ENCODE measurements around the gene DPP10.

The DPP10 gene

GRCh38 chr2:114610677-114611076 lies 168.2 kb downstream of the DPP10 start:
- no peak for DNase-seq

GRCh38 chr2:114614592-114614991 lies 172.2 kb downstream of the DPP10 start:
- DNase-seq: no peak

GRCh38 chr2:114628481-114628880 lies 186.0 kb downstream of the DPP10 start:
- DNase-seq: no peak

GRCh38 chr2:114631146-114631545 lies 188.7 kb downstream of the DPP10 start:
- no peak for DNase-seq

- no peak for DNase-seq
Observed at GRCh38 chr2:114642166-114642770, 199.8 kb downstream of the DPP10 start.

- DNase-seq: no peak
Observed at GRCh38 chr2:114642988-114643553, 200.6 kb downstream of the DPP10 start.

- DNase-seq: no peak
Observed at GRCh38 chr2:114651933-114652332, 209.5 kb downstream of the DPP10 start.

GRCh38 chr2:114659880-114660279 lies 217.4 kb downstream of the DPP10 start:
- DNase-seq: no peak

GRCh38 chr2:114661971-114662939 lies 219.8 kb downstream of the DPP10 start:
- DNase-seq: no peak

GRCh38 chr2:114668415-114668814 lies 226.0 kb downstream of the DPP10 start:
- no peak for DNase-seq

- DNase-seq: no peak
Observed at GRCh38 chr2:114683251-114683650, 240.8 kb downstream of the DPP10 start.

GRCh38 chr2:114684403-114684802 lies 242.0 kb downstream of the DPP10 start:
- no peak for DNase-seq

- no peak for DNase-seq
Observed at GRCh38 chr2:114685102-114685501, 242.7 kb downstream of the DPP10 start.

- DNase-seq: no peak
Observed at GRCh38 chr2:114688241-114688640, 245.8 kb downstream of the DPP10 start.

GRCh38 chr2:114698520-114698919 lies 256.1 kb downstream of the DPP10 start:
- DNase-seq: no peak

- DNase-seq: no peak
Observed at GRCh38 chr2:114699423-114699944, 257.0 kb downstream of the DPP10 start.

- no peak for DNase-seq
Observed at GRCh38 chr2:114700440-114700839, 258.0 kb downstream of the DPP10 start.

- no peak for DNase-seq
Observed at GRCh38 chr2:114709936-114710850, 267.8 kb downstream of the DPP10 start.

GRCh38 chr2:114714313-114714712 lies 271.9 kb downstream of the DPP10 start:
- DNase-seq: no peak

GRCh38 chr2:114717049-114717448 lies 274.6 kb downstream of the DPP10 start:
- no peak for DNase-seq

- no peak for DNase-seq
Observed at GRCh38 chr2:114724454-114724853, 282.0 kb downstream of the DPP10 start.

- DNase-seq: no peak
Observed at GRCh38 chr2:114727012-114727411, 284.6 kb downstream of the DPP10 start.

GRCh38 chr2:114728372-114728771 lies 285.9 kb downstream of the DPP10 start:
- no peak for DNase-seq

All from SW 1271 (cell line).